H1 (cell line): ENCODE results near the gene SLC19A1. TPM values are rescaled to one million over a fixed set of nuclear protein-coding genes. Genes with fewer than 3 reads are reported as not detected.

ENCODE experiments used
- CTCF ChIA-PET: fragments of 300-600 bp; sonication (Branson Sonifier 250); formaldehyde crosslinking; loops from one replicate; lab custom pipeline; 2021; ENCODE audit not compliant: partially characterized antibody; lab: Charles Lee
- POLR2A ChIA-PET: fragments of 300-600 bp; sonication (Branson Sonifier 250); formaldehyde crosslinking; loops from one replicate; lab custom pipeline; 2021; ENCODE audit warnings: inconsistent platforms; ENCODE audit not compliant: partially characterized antibody; lab: Charles Lee
- DNase-seq, 2 experiments: peaks; one replicate each; pipeline versions ENCODE4 v3.0.0 to v3.0.0-alpha.2; 2010 to 2022; ENCODE audit warnings: low spot score in 2 of 2, low read depth in 1 of 2, mixed read lengths in 1 of 2
- FAIRE-seq: peaks from 2 replicates; lab custom pipeline; 2011; peaks lifted over from hg19 to GRCh38; lab: Jason Lieb, UNC
- H2AFZ ChIP-seq: 2 replicates; pipeline ENCODE4 v1.8.1; 2012; ENCODE audit warnings: low read length, inconsistent platforms
- H2AK5ac ChIP-seq: 2 replicates; pipeline ENCODE4 v1.6.1; 2013; ENCODE audit warnings: low read depth, low read length
- H2BK120ac ChIP-seq: replicated peaks from 2 replicates; pipeline ENCODE3; 2013; ENCODE audit warnings: low read depth, low read length, inconsistent platforms
- H2BK12ac ChIP-seq: 2 replicates; pipeline ENCODE4 v1.6.1; 2013; ENCODE audit warnings: low read depth, low read length
- H2BK15ac ChIP-seq: 2 replicates; pipeline ENCODE4 v1.6.1; 2013; ENCODE audit warnings: low read length
- H2BK20ac ChIP-seq: 2 replicates; pipeline ENCODE4 v1.6.1; 2013; ENCODE audit warnings: low read length
- H2BK5ac ChIP-seq: 2 replicates; pipeline ENCODE4 v1.6.1; 2013; ENCODE audit warnings: low read depth, low read length
- H3K14ac ChIP-seq: 2 replicates; pipeline ENCODE4 v1.6.1; 2013; ENCODE audit warnings: inconsistent platforms; ENCODE audit not compliant: insufficient read length
- H3K18ac ChIP-seq: 2 replicates; pipeline ENCODE4 v1.6.1; 2013; ENCODE audit warnings: low read length; ENCODE audit errors: extremely low read depth
- H3K23ac ChIP-seq: 2 replicates; pipeline ENCODE4 v1.6.1; 2013; ENCODE audit warnings: inconsistent platforms; ENCODE audit not compliant: insufficient read length
- H3K23me2 ChIP-seq: 2 replicates; pipeline ENCODE4 v1.6.1; 2013; ENCODE audit warnings: low read depth, low read length
- H3K27ac ChIP-seq: 2 replicates; pipeline ENCODE4 v1.6.1; 2011; ENCODE audit warnings: low read depth, low read length, inconsistent platforms
- H3K27me3 ChIP-seq, 4 experiments: replicated peaks in 1 of 4; 1 replicate in 1 of 4; 2 replicates in 3 of 4; pipeline versions ENCODE4 v1.6.1 to v1.8.1; 2011 to 2013; ENCODE audit warnings: low read length in 3 of 4, mild to moderate bottlenecking in 3 of 4, inconsistent platforms in 2 of 4, mixed read lengths in 2 of 4, moderate library complexity in 1 of 4; ENCODE audit not compliant: control insufficient read depth in 3 of 4, insufficient read depth in 3 of 4; ENCODE audit errors: extremely low read depth in 1 of 4
- H3K36me3 ChIP-seq, 4 experiments: 2 replicates each; pipeline versions ENCODE4 v1.6.1 to v1.8.1; 2011 to 2013; ENCODE audit warnings: mild to moderate bottlenecking in 4 of 4, low read length in 3 of 4, moderate library complexity in 2 of 4, control low read depth in 1 of 4, inconsistent platforms in 1 of 4; ENCODE audit not compliant: insufficient read depth in 4 of 4, control insufficient read depth in 2 of 4
- H3K4ac ChIP-seq: replicated peaks from 2 replicates; pipeline ENCODE3; 2013; ENCODE audit warnings: low read length, low read depth, mixed read lengths, inconsistent platforms; ENCODE audit not compliant: insufficient read length
- H3K4me1 ChIP-seq, 4 experiments: replicated peaks in 1 of 4; 1 replicate in 1 of 4; 2 replicates in 3 of 4; pipeline versions ENCODE4 v1.6.1 to v1.8.1; 2011 to 2013; ENCODE audit warnings: low read length in 3 of 4, inconsistent platforms in 2 of 4, mixed read lengths in 1 of 4; ENCODE audit not compliant: insufficient read depth in 4 of 4, control insufficient read depth in 3 of 4
- H3K4me2 ChIP-seq, 2 experiments: 2 replicates each; pipeline versions ENCODE4 v1.6.1 to v1.8.1; 2011 to 2013; ENCODE audit warnings: low read depth in 2 of 2, low read length in 2 of 2, control low read depth in 1 of 2, inconsistent platforms in 1 of 2, mild to moderate bottlenecking in 1 of 2; ENCODE audit not compliant: insufficient read depth in 1 of 2
- H3K4me3 ChIP-seq, 4 experiments: fragments of 200-600, 300-600 bp in 1 of 4; sonication (generic), shearing (Covaris generic), sonication (Bioruptor Twin) in 1 of 4; 2 replicates each; pipeline versions ENCODE4 v1.5.1 to v1.8.1; 2011 to 2016; ENCODE audit warnings: low read length in 4 of 4, low read depth in 3 of 4, control low read depth in 2 of 4, inconsistent platforms in 2 of 4, mild to moderate bottlenecking in 2 of 4, mixed read lengths in 1 of 4, moderate library complexity in 1 of 4; ENCODE audit not compliant: insufficient read depth in 2 of 4; ENCODE audit errors: extremely low read depth in 1 of 4
- H3K56ac ChIP-seq: replicated peaks from 2 replicates; pipeline ENCODE3; 2013; ENCODE audit warnings: low read depth, mild to moderate bottlenecking, mixed read lengths, low read length, inconsistent platforms; ENCODE audit not compliant: insufficient read length
- H3K79me1 ChIP-seq: 2 replicates; pipeline ENCODE4 v1.6.1; 2013; ENCODE audit warnings: low read depth, low read length, control low read depth
- H3K79me2 ChIP-seq, 2 experiments: 2 replicates each; pipeline versions ENCODE4 v1.6.1 to v1.8.1; 2012 to 2013; ENCODE audit warnings: low read length in 2 of 2, mild to moderate bottlenecking in 2 of 2, inconsistent platforms in 1 of 2; ENCODE audit not compliant: insufficient read depth in 2 of 2, control insufficient read depth in 1 of 2
- H3K9ac ChIP-seq, 4 experiments: replicated peaks in 1 of 4; 1 replicate in 1 of 4; 2 replicates in 3 of 4; pipeline versions ENCODE4 v1.6.1 to v1.8.1; 2011 to 2013; ENCODE audit warnings: low read depth in 3 of 4, low read length in 3 of 4, control low read depth in 2 of 4, mild to moderate bottlenecking in 2 of 4, moderate library complexity in 2 of 4, inconsistent platforms in 1 of 4; ENCODE audit errors: extremely low read depth in 1 of 4
- H3K9me3 ChIP-seq, 2 experiments: 2 replicates each; pipeline versions ENCODE4 v1.6.1 to v1.8.1; 2012 to 2013; ENCODE audit warnings: mild to moderate bottlenecking in 2 of 2, moderate library complexity in 2 of 2, control low read depth in 1 of 2, inconsistent platforms in 1 of 2, low read depth in 1 of 2, low read length in 1 of 2, mixed read lengths in 1 of 2; ENCODE audit not compliant: insufficient read depth in 2 of 2
- H4K20me1 ChIP-seq, 2 experiments: replicated peaks in 1 of 2; 2 replicates each; pipeline versions ENCODE3 to v1.8.1; 2011 to 2013; ENCODE audit warnings: inconsistent platforms in 2 of 2, low read length in 2 of 2, mild to moderate bottlenecking in 1 of 2; ENCODE audit not compliant: insufficient read depth in 2 of 2, control insufficient read depth in 1 of 2
- H4K5ac ChIP-seq: 2 replicates; pipeline ENCODE4 v1.6.1; 2013; ENCODE audit warnings: low read length, low read depth, mixed read lengths, inconsistent platforms; ENCODE audit not compliant: insufficient read length
- H4K8ac ChIP-seq: 2 replicates; pipeline ENCODE4 v1.8.0; 2013; ENCODE audit warnings: mild to moderate bottlenecking, moderate library complexity, low read length, inconsistent platforms; ENCODE audit not compliant: insufficient read depth; ENCODE audit errors: extremely low read depth
- H4K91ac ChIP-seq: replicated peaks from 2 replicates; pipeline ENCODE3; 2013; ENCODE audit warnings: low read length, mixed read lengths, inconsistent platforms; ENCODE audit not compliant: insufficient read length
- CHD1 ChIP-seq: IDR thresholded peaks from 2 replicates; pipeline ENCODE4 v1.6.1; 2012; ENCODE audit warnings: low read depth, low read length, improper control_type of control experiment
- EP300 ChIP-seq, 2 experiments: IDR thresholded peaks; 1 replicate in 1 of 2; 2 replicates in 1 of 2; pipeline ENCODE4 v1.6.1; 2011 to 2012; ENCODE audit warnings: low read depth in 2 of 2, low read length in 2 of 2, mild to moderate bottlenecking in 2 of 2, borderline replicate concordance in 1 of 2, inconsistent platforms in 1 of 2, moderate library complexity in 1 of 2
- GABPA ChIP-seq: IDR thresholded peaks from 2 replicates; pipeline ENCODE4 v1.6.1; 2011; ENCODE audit warnings: mild to moderate bottlenecking, low read length, moderate library complexity, borderline replicate concordance; ENCODE audit not compliant: insufficient read depth
- MAX ChIP-seq: IDR thresholded peaks from 2 replicates; pipeline ENCODE4 v1.6.1; 2012; ENCODE audit warnings: inconsistent platforms
- SIN3A ChIP-seq, 2 experiments: IDR thresholded peaks in 1 of 2; conservative IDR thresholded peaks in 1 of 2; 2 replicates each; pipeline ENCODE4 v1.6.1; 2011 to 2012; ENCODE audit warnings: low read length in 2 of 2, improper control_type of control experiment in 1 of 2, low read depth in 1 of 2, mild to moderate bottlenecking in 1 of 2
- WGBS, 2 experiments: shearing (Covaris generic) in 1 of 2; methylation state at CpG; one replicate each; pipeline versions ENCODE4 v1.1.6 to v1.1.7; 2013 to 2015; ENCODE audit warnings: low lambda C conversion rate in 2 of 2, mixed read lengths in 2 of 2, inconsistent platforms in 1 of 2, low coverage in 1 of 2, missing lambda C conversion rate in 1 of 2; ENCODE audit not compliant: insufficient replicate concordance in 2 of 2, insufficient coverage in 1 of 2, insufficient read length in 1 of 2; ENCODE audit errors: extremely low coverage in 1 of 2, missing lambda C conversion rate in 1 of 2; 5-methylcytosine and 5-hydroxymethylcytosine counted together
- polyA plus RNA-seq, 7 experiments: library from polyadenylated mRNA; depleted of rRNA in 3 of 7; stranded (reverse) in 5 of 7; unstranded in 2 of 7; fragments of >200 nt in 5 of 7; fragments of 200-250 nt in 2 of 7; gene quantifications; 1 replicate in 5 of 7; 2 replicates in 1 of 7; 4 replicates in 1 of 7; pipeline versions ENCODE4 v1.2.1 to v1.2.3, GENCODE V29; 2011 to 2013; ENCODE audit warnings: missing spikeins in 2 of 7, mixed read lengths in 2 of 7
- total RNA-seq: library from RNA; stranded (reverse); fragmentation: NEBNext Ultra II Directional; extraction: Animal tissue kit (Norgen Biotek cat#: 25700); gene quantifications from 2 replicates; pipeline ENCODE4 v1.2.1, GENCODE V29; 2021

Gene SLC19A1
- total and polyA plus RNA-seq, 2 of the 8 experiments (the other 6 are each of a cell fraction or from before 2014, with no cell fraction given): 31.6 to 43.8 TPM

- no peak overlapping the region for H2BK20ac ChIP-seq
- H3K9ac ChIP-seq: no peak overlapping the region
- no peak overlapping the region for H2BK12ac ChIP-seq
- peaks cover 0 to 15% (median 2%) of the 10 kb centered on the region in 4 experiments; a peak in 5 of 8 replicates for H3K36me3 ChIP-seq
- H3K79me2 ChIP-seq: peaks cover 11 to 65% of the 10 kb centered on the region in 2 experiments
- FAIRE-seq (no peak), DNase-seq (no peak)
- TF ChIP-seq GABPA: 0 out of 2 replicates have a peak, but pooled peaks have one; percentile 1
- TF ChIP-seq EP300 (IDR thresholded peaks at IDR 0.05; ENCODE audit: borderline replicate concordance in 1 of 2, low read depth in 2 of 2, low read length in 2 of 2): no peak
- TF ChIP-seq MAX: no peak
- TF ChIP-seq SIN3A (conservative IDR thresholded peaks at IDR 0.05 in 1 of 2, IDR thresholded peaks at IDR 0.05 in 1 of 2; ENCODE audit: low read depth in 1 of 2, low read length in 2 of 2): no peak
- TF ChIP-seq CHD1: no peak
- H3K14ac ChIP-seq: no peak overlapping the region
- no peak overlapping the region for H2AK5ac ChIP-seq
- no peak overlapping the region for H3K23ac ChIP-seq
- no peak overlapping the region for H3K27ac ChIP-seq
- H3K23me2 ChIP-seq: peaks cover 4% of the 10 kb centered on the region; the same call in 1 of the 2 replicates
- peaks cover 16% of the 10 kb centered on the region for H3K79me1 ChIP-seq
- 96% methylated on average over 42 of the region's 47 CpGs; no CpG with 5 or more reads in 1 of the 2 experiments for WGBS, 2 experiments
- H2AFZ ChIP-seq: no peak overlapping the region
- H3K4me2 ChIP-seq: no peak overlapping the region
- H2BK120ac ChIP-seq: no peak overlapping the region
- no peak overlapping the region for H3K4me3 ChIP-seq
- H2BK15ac ChIP-seq: no peak overlapping the region
- POLR2A ChIA-PET: interaction anchor here (0.8 to 0.9 kb wide), 2 partner anchors 13 to 49 kb away, joined by 3 to 4 read pairs; no protein-coding TSS in a partner anchor
- H3K4ac ChIP-seq: no peak overlapping the region
- peaks cover 19 to 43% of the 10 kb centered on the region in 2 experiments for H4K20me1 ChIP-seq
- no peak overlapping the region for H2BK5ac ChIP-seq
- no peaks in the 10 kb centered on the region for H3K27me3 ChIP-seq
- no peaks in the 10 kb centered on the region for H3K4me1 ChIP-seq
- H3K18ac ChIP-seq: no peak overlapping the region
- H4K5ac ChIP-seq: no peak overlapping the region
- H3K56ac ChIP-seq: no peak overlapping the region
- peaks cover 0 to 10% of the 10 kb centered on the region in 2 experiments; a peak in 2 of 4 replicates for H3K9me3 ChIP-seq
- H4K91ac ChIP-seq: no peak overlapping the region
- H4K8ac ChIP-seq: 0 out of 2 replicates have a peak overlapping the region, but pooled peaks have one; percentile 38
- CTCF ChIA-PET: interaction anchor here (0.7 to 2.1 kb wide), 5 partner anchors 16 to 457 kb away, joined by 3 to 6 read pairs (median 3); no protein-coding TSS in a partner anchor
Measured at GRCh38 chr21:45455674-45456583, 86.3 kb downstream of the SLC19A1 start.
